Astrocyte (in vitro differentiated cells and primary cell): Measurements from ENCODE around the gene DUSP28. TPM values are rescaled to one million over a fixed set of nuclear protein-coding genes. Genes with fewer than 3 reads are reported as not detected.
A peak's percentile ranks its signal among the peaks of the same experiment; 100 is the strongest.

Source experiments
- DNase-seq: peaks from one replicate; pipeline ENCODE4 v3.0.0-alpha.2; 2010; ENCODE audit warnings: low read depth
- FAIRE-seq: peaks from 2 replicates; lab custom pipeline; 2011; peaks lifted over from hg19 to GRCh38; lab: Jason Lieb, UNC
- H2AFZ ChIP-seq: 2 replicates; pipeline ENCODE4 v1.6.0; 2012; ENCODE audit warnings: low read depth, low read length, inconsistent platforms
- H3K27ac ChIP-seq: 2 replicates; pipeline ENCODE4 v1.5.1; 2011; ENCODE audit warnings: low read depth, low read length, inconsistent platforms
- H3K27me3 ChIP-seq: 2 replicates; pipeline ENCODE4 v1.6.0; 2011; ENCODE audit warnings: low read length, inconsistent platforms; ENCODE audit not compliant: insufficient read depth
- H3K36me3 ChIP-seq: 2 replicates; pipeline ENCODE4 v1.5.1; 2011; ENCODE audit warnings: low read length, inconsistent platforms; ENCODE audit not compliant: insufficient read depth
- H3K4me1 ChIP-seq: 2 replicates; pipeline ENCODE4 v1.5.1; 2011; ENCODE audit warnings: low read length, inconsistent platforms; ENCODE audit not compliant: insufficient read depth
- H3K4me2 ChIP-seq: 2 replicates; pipeline ENCODE4 v1.6.0; 2012; ENCODE audit warnings: low read length, inconsistent platforms
- H3K4me3 ChIP-seq: 2 replicates; pipeline ENCODE4 v1.5.1; 2011; ENCODE audit warnings: low read depth, mild to moderate bottlenecking, low read length, inconsistent platforms; ENCODE audit not compliant: insufficient read depth
- H3K79me2 ChIP-seq: 2 replicates; pipeline ENCODE4 v1.6.0; 2012; ENCODE audit warnings: mild to moderate bottlenecking, low read length, inconsistent platforms; ENCODE audit not compliant: insufficient read depth
- H3K9ac ChIP-seq: 2 replicates; pipeline ENCODE4 v1.6.0; 2012; ENCODE audit warnings: mild to moderate bottlenecking, low read length, inconsistent platforms
- H3K9me3 ChIP-seq: 2 replicates; pipeline ENCODE4 v1.5.1; 2012; ENCODE audit warnings: low read depth, mild to moderate bottlenecking, low read length, inconsistent platforms; ENCODE audit not compliant: insufficient read depth
- H4K20me1 ChIP-seq: 2 replicates; pipeline ENCODE4 v1.6.0; 2012; ENCODE audit warnings: low read length, inconsistent platforms; ENCODE audit not compliant: insufficient read depth
- H3K27ac Mint-ChIP-seq: one replicate; pipeline ENCODE4 v1.8.0; 2021; ENCODE audit warnings: mild to moderate bottlenecking, mixed read lengths; ENCODE audit not compliant: unreplicated experiment
- H3K27me3 Mint-ChIP-seq: one replicate; pipeline ENCODE4 v1.8.0; 2021; ENCODE audit warnings: low read depth, mixed read lengths; ENCODE audit not compliant: unreplicated experiment
- H3K36me3 Mint-ChIP-seq: one replicate; pipeline ENCODE4 v1.8.0; 2021; ENCODE audit warnings: low read depth, mixed read lengths; ENCODE audit not compliant: unreplicated experiment
- H3K4me1 Mint-ChIP-seq: one replicate; pipeline ENCODE4 v1.8.0; 2021; ENCODE audit warnings: low read depth, mixed read lengths; ENCODE audit not compliant: unreplicated experiment
- H3K4me3 Mint-ChIP-seq: one replicate; pipeline ENCODE4 v1.8.0; 2021; ENCODE audit warnings: mild to moderate bottlenecking, moderate library complexity, mixed read lengths; ENCODE audit not compliant: unreplicated experiment
- H3K9me3 Mint-ChIP-seq: one replicate; pipeline ENCODE4 v1.8.0; 2021; ENCODE audit warnings: mild to moderate bottlenecking, mixed read lengths; ENCODE audit not compliant: unreplicated experiment
- EZH2 ChIP-seq: IDR thresholded peaks from 2 replicates; pipeline ENCODE4 v1.6.1; 2012; ENCODE audit warnings: mild to moderate bottlenecking, low read length, inconsistent platforms; ENCODE audit not compliant: insufficient read depth
- total RNA-seq: library from RNA; stranded (reverse); gene quantifications from 2 replicates; pipeline ENCODE4 v1.2.1, GENCODE V29; 2021
- TF ChIP-seq, protein P1 (sequence below): IDR thresholded peaks from 2 replicates; pipeline ENCODE4 v1.5.1; 2011; ENCODE audit warnings: low read depth, mild to moderate bottlenecking, inconsistent platforms, low read length, moderate library complexity; ENCODE audit not compliant: insufficient read depth

Gene DUSP28
- total RNA-seq, 1 donor from 2014 or later = 4.1 TPM

DNA sequence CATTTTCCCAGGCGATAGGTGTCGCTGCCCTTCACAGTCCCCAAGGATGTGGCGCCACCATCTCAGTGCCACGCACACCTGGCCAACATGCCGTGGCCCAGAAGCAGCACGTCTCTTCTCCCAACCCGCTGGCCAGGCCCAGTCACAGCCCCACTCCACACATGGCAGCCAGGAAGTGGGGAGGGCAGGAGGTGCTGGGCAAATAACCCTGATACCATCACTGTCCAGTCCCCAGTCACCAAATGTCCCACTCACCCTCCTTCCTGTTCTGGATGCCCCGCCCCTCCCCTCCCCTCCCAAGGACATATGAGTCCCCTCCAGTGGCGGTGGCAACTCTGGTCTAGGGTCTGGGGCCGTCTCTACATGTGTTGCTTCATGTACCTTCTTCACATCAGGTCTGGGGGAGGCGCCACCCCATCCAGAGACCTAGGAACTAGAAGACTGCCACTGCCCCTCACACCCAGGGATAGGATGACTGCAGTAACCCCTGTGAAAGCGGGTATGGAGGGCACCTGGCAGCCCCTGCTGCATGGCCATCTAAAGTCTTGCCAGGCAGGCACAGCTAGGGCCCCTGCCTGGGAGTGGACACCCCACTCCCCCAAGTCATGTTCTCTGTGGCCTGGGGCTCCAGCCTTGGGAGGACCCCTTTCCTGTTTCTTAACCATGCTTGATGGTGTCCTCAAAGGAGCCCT, 19.1 kb downstream of the DUSP28 start:
- H3K27ac ChIP-seq = no peak overlapping the region
- H3K27ac Mint-ChIP-seq = no peak overlapping the region

DNA sequence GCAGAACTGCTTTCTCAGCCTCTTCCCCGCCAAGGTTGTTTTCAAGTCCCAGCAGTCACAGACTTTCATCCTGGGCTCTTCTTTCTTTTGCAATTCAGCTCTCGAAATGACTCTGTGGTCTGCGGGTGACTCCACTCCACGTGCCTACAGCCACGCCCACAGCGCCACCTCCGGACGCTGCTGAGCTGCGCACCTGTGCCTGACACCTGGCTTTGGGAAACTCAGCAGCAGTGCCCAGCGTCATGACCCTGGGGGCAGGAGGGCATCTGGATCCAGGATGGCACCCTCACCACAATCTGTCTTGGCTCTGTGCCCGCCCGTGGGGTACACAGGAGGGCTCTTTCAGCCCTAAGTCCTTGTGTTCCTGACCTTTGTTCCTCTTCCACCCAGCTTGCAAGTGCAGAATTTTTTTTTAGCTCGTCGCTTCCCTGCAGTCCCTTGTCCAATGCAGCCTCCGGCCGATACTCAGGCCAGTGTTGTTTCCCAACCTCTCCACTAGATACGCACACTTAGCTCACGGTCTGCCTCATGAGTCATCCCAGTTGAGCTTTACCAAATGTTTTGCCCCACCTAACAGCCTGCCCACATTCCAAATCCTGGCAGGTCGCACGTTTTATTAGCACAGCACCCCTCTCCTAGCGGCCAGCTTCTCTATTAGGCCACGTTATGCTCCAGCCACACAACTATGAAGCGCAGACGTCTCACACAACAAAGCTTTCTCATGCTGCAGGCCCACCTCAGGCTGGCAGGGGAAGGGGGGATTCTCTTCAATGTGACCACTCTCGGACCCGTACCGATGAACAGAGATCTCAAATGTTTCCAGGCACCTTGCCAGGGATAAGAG, 19.8 kb downstream of the DUSP28 start:
- H4K20me1 ChIP-seq = peaks cover 52% of the 10 kb centered on the region
- Mint-ChIP-seq H3K4me1 (peaks cover 31% of the 10 kb centered on the region), H3K4me3 (peak overlapping the region; percentile 58), H3K27ac (peak overlapping the region; percentile 15), H3K27me3 (no peaks in the 10 kb centered on the region), H3K9me3 (no peaks in the 10 kb centered on the region), H3K36me3 (peaks cover 5% of the 10 kb centered on the region)
- H3K27me3 ChIP-seq = no peaks in the 10 kb centered on the region
- no peaks in the 10 kb centered on the region for H3K9me3 ChIP-seq
- H3K79me2 ChIP-seq = peaks cover 35% of the 10 kb centered on the region
- DNase-seq = peak; percentile 77
- H3K4me3 ChIP-seq = no peak overlapping the region
- H3K4me2 ChIP-seq = peak overlapping the region; percentile 52
- no peak overlapping the region for H2AFZ ChIP-seq
- peak overlapping the region; percentile 6 for H3K9ac ChIP-seq
- H3K36me3 ChIP-seq = no peaks in the 10 kb centered on the region
- H3K4me1 ChIP-seq = peaks cover 25% of the 10 kb centered on the region
- FAIRE-seq = peak; percentile 47
- peak overlapping the region; percentile 22 for H3K27ac ChIP-seq
- TF ChIP-seq, protein P1, sequence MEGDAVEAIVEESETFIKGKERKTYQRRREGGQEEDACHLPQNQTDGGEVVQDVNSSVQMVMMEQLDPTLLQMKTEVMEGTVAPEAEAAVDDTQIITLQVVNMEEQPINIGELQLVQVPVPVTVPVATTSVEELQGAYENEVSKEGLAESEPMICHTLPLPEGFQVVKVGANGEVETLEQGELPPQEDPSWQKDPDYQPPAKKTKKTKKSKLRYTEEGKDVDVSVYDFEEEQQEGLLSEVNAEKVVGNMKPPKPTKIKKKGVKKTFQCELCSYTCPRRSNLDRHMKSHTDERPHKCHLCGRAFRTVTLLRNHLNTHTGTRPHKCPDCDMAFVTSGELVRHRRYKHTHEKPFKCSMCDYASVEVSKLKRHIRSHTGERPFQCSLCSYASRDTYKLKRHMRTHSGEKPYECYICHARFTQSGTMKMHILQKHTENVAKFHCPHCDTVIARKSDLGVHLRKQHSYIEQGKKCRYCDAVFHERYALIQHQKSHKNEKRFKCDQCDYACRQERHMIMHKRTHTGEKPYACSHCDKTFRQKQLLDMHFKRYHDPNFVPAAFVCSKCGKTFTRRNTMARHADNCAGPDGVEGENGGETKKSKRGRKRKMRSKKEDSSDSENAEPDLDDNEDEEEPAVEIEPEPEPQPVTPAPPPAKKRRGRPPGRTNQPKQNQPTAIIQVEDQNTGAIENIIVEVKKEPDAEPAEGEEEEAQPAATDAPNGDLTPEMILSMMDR = no peak
- no peak for TF ChIP-seq EZH2

More for the DNA sequence above, 19.1 kb downstream of the DUSP28 start:
- Histone ChIP-seq H3K9me3 (no peaks in the 10 kb centered on the region), H3K4me3 (no peak overlapping the region), H4K20me1 (peaks cover 44% of the 10 kb centered on the region), H3K4me2 (no peak overlapping the region), H2AFZ (no peak overlapping the region), H3K79me2 (peaks cover 27% of the 10 kb centered on the region), H3K9ac (peak overlapping the region; percentile 6), H3K27me3 (no peaks in the 10 kb centered on the region), H3K36me3 (no peaks in the 10 kb centered on the region), H3K4me1 (peaks cover 18% of the 10 kb centered on the region)
- Mint-ChIP-seq H3K4me1 (peaks cover 24% of the 10 kb centered on the region), H3K27me3 (no peaks in the 10 kb centered on the region), H3K9me3 (no peaks in the 10 kb centered on the region), H3K4me3 (peak overlapping the region; percentile 20), H3K36me3 (peaks cover 5% of the 10 kb centered on the region)
- FAIRE-seq (no peak), DNase-seq (no peak)
- TF ChIP-seq, protein P1 = no peak
- TF ChIP-seq EZH2 = no peak
